ENCODE measurements around the gene COG7.

COG7 gene

GRCh38 chr16:23355106-23355670, 97.8 kb downstream of the COG7 start:
- no peak for DNase-seq

- no peak for DNase-seq
Observed at GRCh38 chr16:23354246-23354645, 98.7 kb downstream of the COG7 start.

GRCh38 chr16:23353440-23353839, 99.5 kb downstream of the COG7 start:
- no peak for DNase-seq

- DNase-seq, result no peak
Observed at GRCh38 chr16:23351360-23351759, 101.6 kb downstream of the COG7 start.

- DNase-seq, result no peak
Observed at GRCh38 chr16:23348579-23349469, 104.2 kb downstream of the COG7 start.

GRCh38 chr16:23345237-23345636, 107.8 kb downstream of the COG7 start:
- no peak for DNase-seq

- no peak for DNase-seq
Observed at GRCh38 chr16:23343643-23344612, 109.1 kb downstream of the COG7 start.

- DNase-seq, result no peak
Observed at GRCh38 chr16:23342083-23342640, 110.8 kb downstream of the COG7 start.

GRCh38 chr16:23339787-23340186, 113.2 kb downstream of the COG7 start:
- no peak for DNase-seq

Measured in COR-L47 (cell line).